GM19099 (cell line): ENCODE results near the gene CCDC43.

Source experiments
- POLR2A ChIP-seq: IDR thresholded peaks from 3 replicates; pipeline ENCODE4 v1.6.1; 2011; ENCODE audit warnings: low read depth; ENCODE audit not compliant: insufficient read length; ENCODE audit errors: extremely low read depth

The CCDC43 gene

GRCh38 chr17:44672479-44673093, 17.0 kb downstream of the CCDC43 start:
- TF ChIP-seq POLR2A: no peak

- TF ChIP-seq POLR2A: no peak
Observed at GRCh38 chr17:44666006-44666405, 23.6 kb downstream of the CCDC43 start.

GRCh38 chr17:44664867-44665266, 24.7 kb downstream of the CCDC43 start:
- TF ChIP-seq POLR2A: no peak

GRCh38 chr17:44663095-44663494, 26.5 kb downstream of the CCDC43 start:
- no peak for TF ChIP-seq POLR2A

GRCh38 chr17:44661835-44662234, 27.7 kb downstream of the CCDC43 start:
- no peak for TF ChIP-seq POLR2A

- no peak for TF ChIP-seq POLR2A
Observed at GRCh38 chr17:44655983-44656710, 33.4 kb downstream of the CCDC43 start, which contains the start of gene MEIOC. TSS of gene MEIOC (plus strand) at chr17:44656468. CDS start at chr17:44656614, 146 bp downstream.

- no peak for TF ChIP-seq POLR2A
Observed at GRCh38 chr17:44653954-44654353, 35.6 kb downstream of the CCDC43 start.

GRCh38 chr17:44653384-44653783, 36.2 kb downstream of the CCDC43 start:
- no peak for TF ChIP-seq POLR2A

- no peak for TF ChIP-seq POLR2A
Observed at GRCh38 chr17:44652727-44653126, 36.8 kb downstream of the CCDC43 start.

- no peak for TF ChIP-seq POLR2A
Observed at GRCh38 chr17:44651228-44651627, 38.3 kb downstream of the CCDC43 start.

GRCh38 chr17:44648963-44649362, 40.6 kb downstream of the CCDC43 start:
- TF ChIP-seq POLR2A: no peak

GRCh38 chr17:44647736-44648135, 41.8 kb downstream of the CCDC43 start:
- TF ChIP-seq POLR2A: no peak

GRCh38 chr17:44646280-44646679, 43.3 kb downstream of the CCDC43 start:
- no peak for TF ChIP-seq POLR2A

GRCh38 chr17:44645341-44645740, 44.2 kb downstream of the CCDC43 start:
- TF ChIP-seq POLR2A: no peak

GRCh38 chr17:44642834-44643233, 46.7 kb downstream of the CCDC43 start:
- no peak for TF ChIP-seq POLR2A

- TF ChIP-seq POLR2A: no peak
Observed at GRCh38 chr17:44637066-44637465, 52.5 kb downstream of the CCDC43 start.

GRCh38 chr17:44636562-44636961, 53.0 kb downstream of the CCDC43 start:
- no peak for TF ChIP-seq POLR2A

- no peak for TF ChIP-seq POLR2A
Observed at GRCh38 chr17:44633998-44634397, 55.6 kb downstream of the CCDC43 start.
